ENCODE results near the gene SLC22A15. TPM values are rescaled to one million over a fixed set of nuclear protein-coding genes. Genes with fewer than 3 reads are reported as not detected.
"Not testable (repeated sequence)": the region's sequence is repeated elsewhere in the genome, so short reads cannot be mapped to it uniquely, and the experiment has no call there.

SLC22A15 gene
- total RNA-seq, 1 donor from 2014 or later = 5.1 TPM

GRCh38 chr1:116031302-116031835 is 55.1 kb downstream of the SLC22A15 start:
- DNase-seq (ENCODE audit: low spot score) = no peak

GRCh38 chr1:116033322-116033721 is 57.0 kb downstream of the SLC22A15 start:
- no peak for DNase-seq (ENCODE audit: low spot score)

GRCh38 chr1:116036255-116036654 is 59.9 kb downstream of the SLC22A15 start:
- DNase-seq (ENCODE audit: low spot score) = no peak

DNA sequence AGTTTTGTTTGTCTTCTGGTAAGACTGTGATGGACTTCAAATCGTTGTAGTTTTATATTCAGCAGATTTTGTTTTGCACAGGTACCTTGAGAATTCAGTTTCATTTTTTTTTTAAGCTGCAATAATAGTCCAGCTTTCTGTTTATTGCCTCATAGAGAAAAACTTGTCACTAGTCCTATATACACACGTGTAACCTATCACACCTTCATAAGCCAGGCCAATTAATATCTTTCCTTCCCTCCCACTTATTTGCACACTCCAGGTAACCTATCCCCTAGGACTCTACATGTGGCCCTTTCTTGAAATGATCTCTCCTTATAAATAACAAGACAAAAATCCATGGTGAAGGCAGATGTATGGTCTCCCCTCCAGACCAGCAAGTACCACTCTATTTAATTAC is 62.4 kb downstream of the SLC22A15 start:
- no peak for DNase-seq (ENCODE audit: low spot score)

DNA sequence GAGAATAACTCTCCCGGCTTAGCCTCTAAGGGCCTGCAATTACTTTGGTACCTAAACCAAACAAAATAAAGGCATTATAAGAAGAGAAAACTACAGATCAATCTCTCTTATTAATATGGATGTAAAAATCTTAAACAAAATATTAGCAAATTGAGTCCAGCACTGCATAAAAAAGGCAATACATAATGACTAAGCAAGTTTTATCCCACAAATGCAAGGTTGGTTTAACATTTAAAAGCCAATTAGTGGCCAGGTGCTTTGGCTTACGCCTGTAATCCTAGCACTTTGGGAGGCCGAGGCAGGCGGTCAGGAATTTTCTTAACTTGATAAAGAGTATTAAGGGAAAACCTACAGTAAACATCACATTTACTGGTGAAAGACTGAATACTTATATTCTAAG is 67.8 kb downstream of the SLC22A15 start:
- no peak for DNase-seq (ENCODE audit: low spot score)

DNA sequence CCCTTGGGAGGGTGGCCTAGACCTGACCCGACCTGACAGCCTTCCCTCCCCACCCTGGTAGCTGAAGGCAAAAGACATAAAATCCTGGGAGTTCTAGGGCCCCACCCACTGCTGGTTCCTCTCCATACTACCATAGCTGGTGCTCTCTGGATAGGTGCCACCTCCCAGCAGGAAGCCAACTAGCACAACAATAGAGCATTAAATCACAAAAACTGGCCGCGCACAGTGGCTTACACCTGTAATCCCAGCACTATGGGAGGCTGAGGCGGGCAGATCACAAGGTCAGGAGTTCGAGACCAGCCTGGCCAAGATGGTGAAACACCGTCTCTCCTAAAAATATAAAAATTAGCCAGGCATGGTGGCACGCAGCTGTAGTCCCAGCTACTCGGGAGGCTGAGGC is 70.6 kb downstream of the SLC22A15 start:
- DNase-seq (ENCODE audit: low spot score) = not testable (repeated sequence)

DNA sequence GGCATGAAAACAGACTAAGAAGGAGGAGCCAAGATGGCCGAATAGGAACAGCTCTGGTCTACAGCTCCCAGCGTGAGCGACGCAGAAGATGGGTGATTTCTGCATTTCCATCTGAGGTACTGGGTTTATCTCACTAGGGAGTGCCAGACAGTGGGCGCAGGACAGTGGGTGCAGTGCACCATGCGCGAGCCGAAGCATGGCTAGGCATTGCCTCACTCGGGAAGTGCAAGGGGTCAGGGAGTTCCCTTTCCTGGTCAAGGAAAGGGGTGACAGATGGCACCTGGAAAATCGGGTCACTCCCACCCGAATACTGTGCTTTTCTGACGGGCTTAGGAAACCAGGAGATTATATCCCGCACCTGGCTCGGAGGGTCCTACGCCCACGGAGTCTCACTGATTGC is 75.6 kb downstream of the SLC22A15 start:
- not testable (repeated sequence) for DNase-seq (ENCODE audit: low spot score)

DNA sequence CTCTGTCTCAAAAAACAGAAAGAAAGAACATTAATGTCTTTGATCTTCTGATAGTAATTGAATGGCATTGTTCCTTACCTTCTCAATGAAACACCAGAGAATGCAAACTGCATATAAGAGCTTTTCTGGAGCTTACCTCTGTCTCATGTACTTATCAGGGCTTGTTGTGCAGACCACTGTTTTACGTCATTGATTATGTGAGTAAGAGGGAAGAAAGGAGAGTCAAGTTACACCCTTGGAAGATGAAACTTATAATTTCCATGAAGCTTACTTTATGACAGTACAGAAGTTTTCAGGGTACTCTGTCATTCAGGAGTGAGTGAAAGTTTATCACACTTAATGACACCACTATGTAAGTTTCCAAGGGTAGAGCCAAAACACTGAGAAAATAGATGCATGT is 85.9 kb downstream of the SLC22A15 start:
- DNase-seq (ENCODE audit: low spot score) = no peak

GRCh38 chr1:116064616-116065015 is 88.3 kb downstream of the SLC22A15 start:
- no peak for DNase-seq (ENCODE audit: low spot score)

DNA sequence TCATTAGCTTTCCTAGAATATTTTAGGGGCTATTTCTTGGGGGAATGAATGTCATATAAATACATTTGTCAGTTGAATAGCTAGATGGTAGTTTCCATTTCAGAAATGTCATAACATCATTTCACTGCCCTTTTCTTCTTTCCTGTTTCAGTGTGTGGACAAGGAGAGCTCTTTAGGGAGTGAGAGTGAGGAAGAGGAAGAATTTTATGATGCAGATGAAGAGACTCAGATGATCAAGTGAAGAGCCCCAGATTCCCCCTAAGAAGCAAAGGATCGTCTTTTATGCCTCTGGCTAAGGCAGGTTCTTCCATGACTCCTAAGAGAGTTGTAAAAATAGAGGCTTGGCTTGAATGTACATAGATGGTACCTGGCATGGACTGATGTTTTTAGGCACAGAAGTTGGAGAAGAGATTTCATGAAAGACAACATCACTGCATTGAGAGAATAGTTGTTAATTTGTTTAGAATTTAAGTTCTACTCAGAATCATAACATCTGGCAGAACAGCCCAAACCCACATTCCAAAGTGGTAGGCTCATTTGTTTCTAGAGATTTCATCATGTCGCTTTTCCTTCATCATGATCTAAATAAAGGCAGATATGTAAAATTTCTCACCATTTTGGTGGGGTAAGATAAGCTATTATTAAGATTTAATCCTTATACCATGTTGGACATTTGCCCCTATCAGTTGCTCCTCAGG is 90.7 kb downstream of the SLC22A15 start:
- no peak for DNase-seq (ENCODE audit: low spot score)

DNA sequence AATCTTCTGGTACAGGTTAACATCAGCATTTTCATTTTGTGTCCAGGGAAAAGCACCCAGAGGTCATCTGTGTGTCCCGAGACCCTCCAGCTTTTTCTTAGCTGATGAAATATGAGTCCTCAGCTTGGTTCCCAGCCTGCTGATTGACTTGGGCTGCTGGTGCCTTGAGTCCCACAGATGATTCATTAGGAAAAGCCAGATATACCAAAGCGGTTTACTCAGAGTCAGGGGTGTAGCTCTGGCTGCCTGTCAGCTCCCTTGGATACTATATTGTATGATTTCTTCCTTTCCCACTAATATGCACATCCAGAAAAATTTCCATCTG is 91.2 kb downstream of the SLC22A15 start:
- DNase-seq (ENCODE audit: low spot score) = no peak

- no peak for DNase-seq (ENCODE audit: low spot score)
Measured at GRCh38 chr1:116075575-116075974, 99.3 kb downstream of the SLC22A15 start.

GRCh38 chr1:116075990-116076389 is 99.7 kb downstream of the SLC22A15 start:
- DNase-seq (ENCODE audit: low spot score) = no peak

- DNase-seq (ENCODE audit: low spot score) = no peak
Measured at GRCh38 chr1:116076831-116077230, 100.5 kb downstream of the SLC22A15 start.

DNA sequence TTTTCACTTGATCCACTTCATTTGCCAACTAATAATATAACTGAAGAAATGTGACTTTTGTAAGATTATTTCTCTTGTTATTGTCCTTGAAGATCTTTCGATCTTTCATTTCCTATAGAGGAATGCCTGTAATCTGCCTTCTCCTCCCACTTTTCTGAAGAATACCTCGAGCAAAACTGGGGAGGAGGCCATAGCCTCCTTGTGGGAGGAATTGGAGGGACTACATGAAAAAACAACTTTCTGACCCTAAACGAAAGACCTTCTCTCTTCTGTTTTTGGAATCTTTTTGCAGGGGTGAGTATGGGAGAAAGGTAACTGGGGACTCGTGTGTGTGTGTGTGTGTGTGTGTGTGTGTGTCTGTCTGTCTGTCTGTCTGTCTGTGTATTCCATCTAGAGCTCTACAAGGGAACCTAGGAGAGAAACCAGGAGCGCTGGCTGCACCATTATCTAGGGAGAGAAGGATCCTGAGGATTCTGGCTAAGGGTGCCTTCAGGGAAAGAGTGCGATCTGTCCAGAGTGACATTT is 102.4 kb downstream of the SLC22A15 start:
- DNase-seq (ENCODE audit: low spot score) = no peak

DNA sequence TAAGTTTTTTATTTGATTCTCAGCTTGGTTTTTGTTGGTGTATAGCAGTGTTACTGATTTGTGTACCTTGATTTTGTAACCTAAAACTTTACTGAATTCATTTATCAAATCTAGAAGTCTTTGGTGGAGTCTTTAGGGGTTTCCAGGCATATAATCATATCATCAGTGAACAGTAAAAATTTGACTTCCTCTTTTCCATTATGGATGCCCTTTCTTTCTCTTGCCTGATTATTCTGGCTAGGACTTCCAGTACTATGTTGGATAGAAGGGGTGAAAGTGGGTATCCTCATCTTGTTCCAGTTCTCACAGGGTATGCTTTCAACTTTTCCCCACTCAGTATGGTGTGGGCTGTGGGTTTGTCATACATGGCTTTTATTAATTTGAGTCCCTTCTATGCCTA is 111.3 kb downstream of the SLC22A15 start:
- DNase-seq (ENCODE audit: low spot score) = no peak

DNA sequence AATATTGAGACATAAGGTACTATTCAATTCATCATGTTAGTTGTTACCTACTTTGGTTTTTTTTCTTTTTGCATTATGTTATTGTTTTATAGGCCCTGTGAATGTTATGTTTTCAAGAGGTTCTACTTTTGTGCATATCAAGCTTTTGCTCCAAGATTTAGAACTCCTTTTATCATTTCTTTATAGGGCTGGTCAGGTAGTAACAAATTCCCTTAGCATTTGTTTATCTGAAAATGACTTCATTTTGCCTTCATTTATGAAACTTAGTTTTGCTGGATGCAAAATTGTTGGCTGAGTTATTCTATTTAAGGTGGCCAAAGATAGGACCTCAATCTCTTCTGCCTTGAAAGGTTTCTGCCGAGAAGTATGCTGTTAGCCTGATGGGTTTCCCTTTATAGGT is 113.6 kb downstream of the SLC22A15 start:
- DNase-seq (ENCODE audit: low spot score) = no peak

DNA sequence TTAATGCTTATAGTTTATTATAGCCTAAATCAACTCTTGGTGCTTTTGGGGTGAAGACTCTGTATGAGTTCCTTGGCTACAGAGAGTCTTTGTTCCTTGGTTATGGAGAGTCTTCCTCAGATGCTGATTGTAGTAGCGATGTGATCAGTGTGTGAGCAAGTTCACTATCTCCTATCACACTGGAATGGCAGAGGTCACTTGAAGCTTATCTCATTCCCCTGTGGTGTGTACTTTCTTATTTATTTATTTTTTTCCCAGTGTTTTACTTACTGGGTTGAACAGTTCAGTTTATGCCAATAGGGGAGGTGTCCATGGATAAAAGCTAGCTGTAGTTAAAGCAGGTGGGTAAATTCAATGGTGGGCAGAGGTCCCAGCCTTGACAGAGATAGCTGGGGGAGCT is 114.8 kb downstream of the SLC22A15 start:
- no peak for DNase-seq (ENCODE audit: low spot score)

GRCh38 chr1:116092752-116093489 is 116.6 kb downstream of the SLC22A15 start:
- no peak for DNase-seq (ENCODE audit: low spot score)

DNA sequence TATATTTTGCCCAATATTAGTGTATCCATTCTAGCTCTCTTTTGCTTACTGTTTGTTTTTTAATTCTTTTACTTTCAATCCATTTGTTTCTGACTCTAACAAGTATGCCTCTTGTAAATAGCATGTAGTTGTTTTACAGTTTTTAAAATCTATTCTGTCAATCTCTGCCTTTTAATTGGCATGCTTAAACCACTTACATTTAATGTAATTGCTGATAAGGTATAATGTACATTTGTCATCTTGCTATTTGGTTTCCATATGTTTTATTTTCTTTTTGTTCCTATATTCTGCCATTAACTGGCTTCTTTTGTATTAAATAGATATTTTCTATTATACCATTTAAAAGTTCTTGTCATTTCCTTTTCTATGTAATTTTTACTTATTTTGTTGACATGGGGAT is 118.7 kb downstream of the SLC22A15 start:
- DNase-seq (ENCODE audit: low spot score) = no peak

GRCh38 chr1:116096013-116096618 is 119.8 kb downstream of the SLC22A15 start:
- DNase-seq (ENCODE audit: low spot score) = no peak

DNA sequence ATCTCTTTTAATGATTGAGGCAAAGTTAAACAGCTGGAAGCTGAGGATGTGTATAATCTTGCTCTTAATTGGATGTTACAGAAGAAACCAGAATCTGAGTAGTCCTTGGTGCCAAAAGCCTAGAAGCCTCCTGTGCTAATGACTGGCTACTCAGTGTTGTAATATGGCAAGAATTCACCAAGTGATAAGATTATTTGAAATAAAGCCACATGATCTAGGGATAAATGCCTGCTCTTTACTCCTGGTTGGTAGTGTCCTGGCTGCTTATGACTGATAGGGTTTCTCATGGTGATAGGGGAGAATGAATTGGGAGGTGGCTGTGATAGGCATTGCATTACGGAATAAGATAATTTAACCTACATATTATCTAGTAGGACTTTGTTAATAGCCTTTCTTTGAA is 121.3 kb downstream of the SLC22A15 start:
- DNase-seq (ENCODE audit: low spot score) = no peak
